HK-2 (cell line): ENCODE measurements around the gene BBS9.

Source experiments
- DNase-seq: peaks from one replicate; pipeline ENCODE4 v3.0.0-alpha.2; 2018; ENCODE audit not compliant: unreplicated experiment

The BBS9 gene

GRCh38 chr7:33357846-33358245, 228.5 kb downstream of the BBS9 start:
- no peak for DNase-seq

DNA sequence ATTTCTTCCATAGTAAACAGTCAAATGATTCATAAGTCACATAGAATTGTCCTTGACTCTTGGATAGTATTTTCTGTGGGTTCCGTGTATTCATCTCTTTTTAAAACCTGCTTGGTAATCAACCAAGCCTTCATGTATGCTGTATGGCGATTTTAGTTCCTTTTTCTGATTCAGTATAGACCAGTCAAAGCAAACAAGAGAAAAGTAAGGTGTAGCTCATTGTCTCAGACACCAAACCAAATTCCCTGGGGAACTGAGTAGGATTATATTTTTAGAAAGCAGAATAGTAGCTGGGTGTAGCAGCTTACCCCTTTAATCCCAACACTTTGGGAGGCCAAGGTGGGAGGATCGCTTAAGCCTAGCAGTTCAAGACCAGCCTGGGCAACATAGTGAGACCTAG, 240.5 kb downstream of the BBS9 start:
- DNase-seq: no peak

DNA sequence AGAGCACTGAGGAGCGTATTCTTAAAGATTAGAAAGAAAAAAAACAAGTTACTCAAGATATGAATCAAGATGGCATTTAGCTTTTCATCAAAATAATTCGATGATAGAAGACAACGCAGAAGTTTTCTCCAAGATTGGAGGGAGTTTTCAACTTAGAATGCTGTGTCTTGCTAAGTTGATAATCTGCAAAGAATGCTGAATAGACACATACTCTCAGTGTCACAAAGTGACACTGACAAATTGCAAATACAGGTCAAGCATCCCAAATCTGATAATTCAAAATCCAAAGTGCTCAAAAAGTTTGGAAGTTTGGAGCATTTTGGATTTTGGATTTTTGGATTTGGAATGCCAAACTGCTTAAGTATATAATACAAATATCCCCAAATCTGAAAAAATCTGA, 243.8 kb downstream of the BBS9 start:
- no peak for DNase-seq

GRCh38 chr7:33379891-33380525, 250.6 kb downstream of the BBS9 start:
- no peak for DNase-seq

DNA sequence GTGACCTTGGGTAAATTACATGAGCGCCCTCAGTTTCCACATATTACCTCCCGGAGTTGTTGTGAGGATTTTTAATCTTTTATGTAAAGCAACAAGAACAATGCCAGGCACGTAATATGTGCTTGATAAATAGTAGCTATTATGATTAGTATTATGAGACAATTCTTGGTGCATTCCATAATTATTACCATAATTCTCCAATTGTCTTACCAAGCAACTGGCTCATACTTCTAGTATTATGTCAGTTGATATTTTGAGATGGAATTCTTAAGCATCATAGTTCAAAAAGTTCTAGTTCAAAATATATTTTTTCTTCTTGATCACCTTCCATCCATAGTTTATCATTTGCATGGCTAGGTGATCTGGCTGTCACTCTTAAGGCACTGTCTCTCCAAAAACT, 259.0 kb downstream of the BBS9 start:
- DNase-seq: no peak

DNA sequence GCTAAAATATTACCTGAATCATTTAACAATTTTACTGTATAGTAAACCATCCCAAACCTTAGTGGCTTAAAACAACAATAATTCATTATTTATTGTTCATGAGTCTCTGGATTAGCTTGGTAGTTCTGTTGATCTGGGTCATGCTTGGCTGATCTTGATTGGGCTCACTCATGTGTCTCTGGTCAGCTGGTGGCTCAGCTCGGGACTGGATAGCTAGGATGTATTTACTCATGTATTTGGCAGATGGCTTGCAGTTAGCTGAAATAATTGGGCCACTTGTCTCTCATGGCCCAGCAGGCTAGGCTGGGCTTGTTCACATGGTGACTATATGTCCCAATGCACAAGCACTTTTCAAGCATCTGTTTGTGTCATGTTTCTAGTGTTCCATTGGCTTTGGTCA, 262.8 kb downstream of the BBS9 start:
- DNase-seq: peak; percentile 1

DNA sequence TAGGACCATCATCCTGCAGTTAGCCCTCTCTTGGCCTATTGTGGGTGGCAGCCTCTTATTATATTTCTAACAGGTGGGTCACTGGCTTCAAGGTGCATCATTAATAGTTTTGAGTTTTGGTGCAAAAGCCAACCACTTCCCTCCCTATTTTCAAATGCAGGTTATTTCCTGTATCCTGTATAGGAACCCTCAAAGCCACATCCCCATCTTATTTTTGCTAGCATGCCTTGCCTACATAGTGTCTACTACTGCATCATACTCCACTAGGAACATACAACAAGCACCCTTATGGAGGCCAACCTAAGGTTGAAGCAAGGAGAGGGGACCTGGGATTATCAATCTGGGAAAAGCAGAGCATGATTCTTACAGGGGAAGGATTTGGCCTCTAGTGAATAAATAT, 264.4 kb downstream of the BBS9 start:
- DNase-seq: no peak

DNA sequence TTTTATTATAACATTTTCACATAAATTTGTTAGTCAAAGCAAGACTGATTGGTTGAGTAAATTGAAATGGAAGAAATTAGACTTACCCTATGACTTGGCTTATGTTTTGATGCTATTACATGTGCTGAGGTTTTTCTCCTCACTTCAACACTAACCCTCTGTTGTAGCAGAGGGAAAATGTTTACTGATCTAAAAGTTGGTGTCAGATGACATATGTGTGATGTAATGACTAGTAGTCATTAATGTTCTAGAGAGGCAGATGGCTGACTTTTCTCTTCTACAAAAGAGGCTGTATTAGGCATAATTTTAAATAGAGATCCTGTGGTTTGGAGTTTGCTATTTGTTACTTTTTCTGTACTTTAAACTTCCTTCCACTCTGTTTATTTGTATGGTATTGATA, 266.0 kb downstream of the BBS9 start:
- no peak for DNase-seq

GRCh38 chr7:33399528-33400213, 270.3 kb downstream of the BBS9 start:
- DNase-seq: no peak

DNA sequence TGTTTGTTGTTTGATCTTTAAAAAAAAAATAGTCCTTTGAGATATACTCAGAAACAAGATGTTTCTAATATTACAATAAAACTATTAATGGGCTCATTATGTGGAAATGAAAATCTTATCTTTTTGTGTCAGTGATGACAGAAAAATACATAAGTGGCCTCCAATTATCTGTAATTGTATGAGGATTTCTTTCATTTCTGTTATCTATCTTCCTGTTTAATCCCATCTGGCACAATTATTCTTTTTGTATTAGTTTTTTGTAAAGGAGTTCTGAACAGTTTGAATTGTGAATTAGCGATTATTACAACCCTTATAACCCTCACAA, 270.8 kb downstream of the BBS9 start:
- no peak for DNase-seq

GRCh38 chr7:33410266-33410665, 280.9 kb downstream of the BBS9 start:
- DNase-seq: no peak

- DNase-seq: no peak
These were observed 281.7 kb downstream of the BBS9 start for GRCh38 chr7:33411020-33411419.

GRCh38 chr7:33412331-33412730, 283.0 kb downstream of the BBS9 start:
- DNase-seq: no peak

GRCh38 chr7:33418251-33418701, 288.9 kb downstream of the BBS9 start:
- no peak for DNase-seq

- no peak for DNase-seq
These were observed 291.1 kb downstream of the BBS9 start for GRCh38 chr7:33420311-33420940.

DNA sequence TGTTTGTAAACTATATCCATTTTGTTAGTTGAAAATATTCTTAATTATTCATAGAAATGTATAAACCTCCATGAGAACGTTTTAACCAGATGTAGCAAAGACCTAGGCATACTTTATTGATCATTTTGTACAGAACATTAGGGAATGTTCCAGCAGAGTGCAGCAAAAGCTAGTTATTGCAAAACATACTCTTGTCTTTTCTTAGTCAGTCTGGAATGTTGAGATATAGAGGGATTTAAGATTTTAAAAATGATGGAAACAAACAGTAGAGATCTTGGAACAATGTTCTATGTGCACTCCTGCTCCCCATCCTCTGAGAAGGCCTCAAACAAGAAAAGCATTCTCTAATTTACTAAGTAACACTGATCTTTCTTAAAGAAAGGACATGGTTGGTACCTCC, 292.1 kb downstream of the BBS9 start:
- DNase-seq: no peak

GRCh38 chr7:33422141-33422540, 292.8 kb downstream of the BBS9 start:
- DNase-seq: no peak

- DNase-seq: no peak
These were observed 293.7 kb downstream of the BBS9 start for GRCh38 chr7:33422825-33423645.

DNA sequence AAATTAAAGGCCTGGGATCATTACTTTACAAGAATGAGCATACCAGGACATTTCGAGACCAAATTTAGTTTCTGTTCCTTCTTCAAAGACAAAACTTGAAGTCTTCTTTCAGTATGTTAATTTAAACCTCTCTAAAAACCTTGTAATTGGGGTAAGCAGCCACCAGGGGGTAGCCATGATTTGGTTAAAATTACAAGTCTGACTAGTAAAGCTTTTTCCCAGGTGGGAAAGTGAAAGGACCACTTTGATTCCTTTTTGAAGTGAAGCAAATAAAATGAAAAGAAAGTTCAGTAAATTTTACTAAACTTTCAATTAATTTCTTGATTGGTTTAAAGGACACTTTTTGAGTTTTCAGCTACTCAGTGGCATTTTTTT, 294.3 kb downstream of the BBS9 start:
- no peak for DNase-seq

DNA sequence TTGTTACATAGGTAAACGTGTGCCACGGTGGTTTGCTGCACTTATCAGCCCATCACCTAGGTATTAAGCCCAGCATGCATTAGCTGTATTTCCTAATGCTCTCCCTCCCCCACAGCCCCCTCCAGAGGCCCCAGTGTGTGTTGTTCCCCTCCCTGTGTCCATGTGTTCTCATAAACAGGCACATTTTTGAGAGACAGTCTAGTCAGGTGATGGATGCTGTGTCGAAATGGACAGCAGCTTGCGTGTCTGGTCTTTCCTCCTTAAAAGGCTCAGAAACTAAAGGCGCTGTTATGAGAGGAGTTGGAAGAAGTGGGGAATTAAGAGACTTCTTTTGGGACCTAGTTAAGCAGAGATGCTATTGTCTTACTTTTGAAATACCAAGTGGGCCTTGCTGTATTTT, 296.0 kb downstream of the BBS9 start:
- no peak for DNase-seq

DNA sequence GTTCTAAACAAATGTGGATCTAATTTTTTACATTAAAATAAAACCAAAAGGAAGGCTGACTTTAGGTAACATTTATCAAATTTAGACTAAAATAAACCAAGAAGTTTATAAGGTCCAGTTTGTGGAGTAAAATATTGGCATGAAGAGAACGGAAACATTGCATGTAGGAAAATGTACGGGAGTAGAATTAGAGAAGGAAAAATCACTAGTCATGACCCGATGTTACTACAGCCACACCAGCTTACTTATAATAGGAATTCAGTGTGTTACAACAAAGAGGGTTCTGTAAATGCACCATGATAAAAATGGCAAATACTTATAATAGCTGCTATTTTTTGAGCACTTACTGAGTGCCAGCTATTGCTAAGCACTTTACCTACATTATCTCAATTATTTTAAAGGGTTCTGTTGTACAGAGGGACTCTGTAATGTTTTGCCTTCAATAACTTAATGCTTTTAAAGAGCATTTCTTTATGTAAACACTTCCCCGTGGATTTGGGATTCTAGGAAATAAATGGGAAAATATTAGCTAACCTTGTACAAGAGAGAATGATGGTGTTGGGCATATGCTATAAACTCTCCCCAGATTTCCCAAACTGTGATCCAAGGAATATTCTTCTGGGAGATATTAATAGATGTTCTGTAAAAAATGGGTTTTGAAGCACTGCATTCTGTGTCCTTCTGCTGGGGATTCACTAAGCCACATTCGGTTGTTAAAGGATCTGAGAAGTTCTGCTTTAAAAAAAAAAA, 296.7 kb downstream of the BBS9 start:
- no peak for DNase-seq

DNA sequence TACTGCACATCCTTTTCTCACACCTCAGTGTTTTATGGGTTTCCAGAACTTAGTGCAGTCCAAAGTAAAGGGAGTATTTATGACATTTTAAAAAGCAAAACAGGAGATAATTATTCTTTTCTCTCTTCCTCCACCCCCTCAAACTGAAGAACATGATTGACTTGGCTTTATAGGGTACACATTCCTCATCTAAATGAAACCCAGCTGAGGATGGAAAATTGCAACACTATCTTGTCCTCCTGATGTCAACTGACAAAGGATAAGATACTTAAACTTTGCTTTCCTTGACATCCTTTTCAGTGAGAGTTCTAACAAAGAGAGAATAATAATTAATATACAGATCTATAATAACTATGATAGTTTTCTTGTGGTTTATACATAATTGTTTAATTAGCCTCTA, 299.1 kb downstream of the BBS9 start:
- no peak for DNase-seq
